GM06990 (cell line): Measurements from ENCODE around the gene DISC1.

ENCODE experiments used
- DNase-seq: peaks from one replicate; pipeline ENCODE4 v3.0.0-alpha.2; 2011; ENCODE audit not compliant: insufficient read length; ENCODE audit errors: extremely low read depth
- H3K27me3 ChIP-seq: replicated peaks from 2 replicates; pipeline ENCODE4 v1.6.0; 2011; ENCODE audit warnings: low read length; ENCODE audit not compliant: control insufficient read depth, insufficient read depth
- H3K36me3 ChIP-seq: 2 replicates; pipeline ENCODE4 v1.5.1; 2011; ENCODE audit warnings: low read length; ENCODE audit not compliant: control insufficient read depth, insufficient read depth
- H3K4me3 ChIP-seq: replicated peaks from 2 replicates; pipeline ENCODE4 v1.5.1; 2011; ENCODE audit warnings: low read depth, mild to moderate bottlenecking, control low read depth, low read length
- CTCF ChIP-seq: IDR thresholded peaks from 2 replicates; pipeline ENCODE4 v1.5.1; 2011; ENCODE audit warnings: low read length, control low read depth, mild to moderate bottlenecking, inconsistent platforms; ENCODE audit not compliant: insufficient read depth, poor library complexity, severe bottlenecking

Gene DISC1

GRCh38 chr1:231629132-231629531, 2.5 kb downstream of the DISC1 start:
- Histone ChIP-seq H3K4me3 (no peak overlapping the region), H3K36me3 (no peaks in the 10 kb centered on the region), H3K27me3 (no peaks in the 10 kb centered on the region)
- TF ChIP-seq CTCF, result no peak
- no peak for DNase-seq

- Histone ChIP-seq H3K4me3 (no peak overlapping the region), H3K36me3 (no peaks in the 10 kb centered on the region), H3K27me3 (no peaks in the 10 kb centered on the region)
- TF ChIP-seq CTCF, result no peak
- DNase-seq, result no peak
Observed at GRCh38 chr1:231630558-231631205, 4.1 kb downstream of the DISC1 start.

- no peaks in the 10 kb centered on the region for H3K36me3 ChIP-seq
- no peaks in the 10 kb centered on the region for H3K27me3 ChIP-seq
- no peak for TF ChIP-seq CTCF
- H3K4me3 ChIP-seq, result no peak overlapping the region
- DNase-seq, result no peak
Observed at GRCh38 chr1:231631717-231632116, 5.1 kb downstream of the DISC1 start.

GRCh38 chr1:231632119-231632518, 5.5 kb downstream of the DISC1 start:
- DNase-seq, result no peak
- Histone ChIP-seq H3K36me3 (no peaks in the 10 kb centered on the region), H3K27me3 (no peaks in the 10 kb centered on the region), H3K4me3 (no peak overlapping the region)
- TF ChIP-seq CTCF, result no peak

- no peaks in the 10 kb centered on the region for H3K27me3 ChIP-seq
- no peak overlapping the region for H3K4me3 ChIP-seq
- no peak for TF ChIP-seq CTCF
- DNase-seq, result no peak
- no peaks in the 10 kb centered on the region for H3K36me3 ChIP-seq
Observed at GRCh38 chr1:231634323-231635013, 7.9 kb downstream of the DISC1 start.
